Activated naive CD4-positive, alpha-beta T cell treated with Interleukin-2 at 50 U/mL for 16 hours (primary cell): ENCODE results near the gene CEP83.
"Not testable (repeated sequence)": the region's sequence is repeated elsewhere in the genome, so short reads cannot be mapped to it uniquely, and the experiment has no call there.

Experiments used
- DNase-seq: peaks from one replicate; pipeline ENCODE4 v3.0.0-alpha.2; 2020

CEP83 gene

DNA sequence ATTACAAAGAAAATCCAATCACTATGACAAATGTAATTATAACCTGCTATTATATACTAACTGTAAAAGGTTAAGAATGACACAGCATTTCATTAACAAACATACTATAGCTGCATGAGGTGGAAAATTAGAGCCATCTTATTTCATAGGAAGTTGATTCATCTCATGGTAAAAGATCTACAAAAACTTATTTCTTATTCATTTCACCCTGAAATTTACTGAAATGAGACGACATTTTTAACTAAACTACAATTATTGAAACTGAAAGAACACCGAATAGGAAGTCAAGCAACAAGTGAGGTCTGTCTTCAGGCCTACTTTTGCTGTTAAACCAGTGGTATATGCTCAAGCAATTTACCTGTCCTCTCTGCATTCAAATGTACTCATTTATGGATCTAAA lies 87.2 kb downstream of the CEP83 start:
- no peak for DNase-seq

DNA sequence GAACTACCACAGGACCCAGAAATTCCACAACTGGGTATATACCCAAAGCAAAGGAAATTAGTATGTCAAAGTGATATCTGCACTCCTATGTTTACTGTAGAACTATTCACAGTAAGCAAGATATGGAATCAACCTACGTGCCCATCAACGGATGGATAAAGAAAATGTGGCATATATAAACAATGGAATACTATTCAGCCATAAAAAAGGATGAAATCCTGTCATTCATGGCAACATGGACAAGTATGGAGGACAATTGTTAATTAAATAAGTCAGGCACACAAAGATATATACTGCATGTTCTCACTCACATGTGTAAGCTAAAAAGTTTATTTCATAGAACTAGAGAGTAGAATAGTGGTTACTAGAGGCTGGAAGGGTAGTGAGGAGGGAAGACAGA lies 97.0 kb downstream of the CEP83 start:
- no peak for DNase-seq

DNA sequence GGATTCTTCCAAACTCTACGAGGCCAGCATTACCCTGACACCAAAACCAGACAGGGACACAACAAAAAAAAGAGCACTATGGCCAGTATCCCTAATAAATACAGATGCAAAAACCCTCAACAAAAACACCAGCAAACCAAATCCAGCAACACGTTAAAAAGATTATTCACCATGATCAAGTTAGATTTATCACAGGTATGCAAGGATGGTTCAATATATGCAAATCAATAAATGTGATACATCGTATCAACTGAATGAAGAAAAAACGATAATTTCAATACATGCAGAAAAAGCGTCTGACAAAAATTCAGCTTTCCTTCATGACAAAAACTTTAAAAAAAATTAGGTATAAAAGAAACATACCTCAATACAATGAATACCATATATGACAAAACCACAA lies 99.9 kb downstream of the CEP83 start:
- DNase-seq, result no peak

DNA sequence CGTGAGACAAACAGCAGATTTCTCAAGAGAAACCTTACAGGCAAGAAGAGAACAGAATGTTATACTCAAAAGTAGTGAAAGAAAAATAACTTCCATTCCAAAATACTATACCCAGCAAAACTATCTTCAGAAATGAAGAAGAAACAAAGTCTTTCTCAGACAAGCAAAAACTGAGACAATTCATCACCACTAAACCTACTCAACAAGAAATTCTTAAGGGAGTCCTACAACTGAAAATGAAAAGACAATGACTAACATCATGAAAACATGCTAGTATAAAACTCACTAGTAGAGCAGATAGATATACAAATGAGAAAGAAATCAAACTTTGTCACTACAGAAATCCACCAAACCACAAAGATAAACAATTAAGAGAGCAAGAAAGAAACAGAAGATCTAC lies 106.5 kb downstream of the CEP83 start:
- no peak for DNase-seq

DNA sequence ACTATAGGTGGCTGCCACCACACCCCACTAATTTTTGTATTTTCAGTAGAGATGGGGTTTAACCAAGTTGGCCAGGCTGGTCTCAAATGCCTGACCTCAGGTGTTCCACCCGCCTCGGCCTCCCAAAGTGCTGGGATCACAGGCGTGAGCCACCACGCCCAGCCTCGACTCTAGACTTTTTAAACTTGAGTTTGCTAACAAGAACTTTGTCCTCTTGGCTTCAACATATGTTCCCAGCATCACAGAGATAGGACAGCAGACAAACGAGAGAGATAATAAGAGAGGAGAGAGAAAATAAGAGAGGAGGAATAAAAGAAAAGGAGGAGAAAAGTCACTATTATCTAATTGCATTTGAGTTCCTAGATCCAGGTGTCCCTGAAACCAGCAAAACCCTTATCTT lies 119.1 kb downstream of the CEP83 start:
- DNase-seq, result no peak

DNA sequence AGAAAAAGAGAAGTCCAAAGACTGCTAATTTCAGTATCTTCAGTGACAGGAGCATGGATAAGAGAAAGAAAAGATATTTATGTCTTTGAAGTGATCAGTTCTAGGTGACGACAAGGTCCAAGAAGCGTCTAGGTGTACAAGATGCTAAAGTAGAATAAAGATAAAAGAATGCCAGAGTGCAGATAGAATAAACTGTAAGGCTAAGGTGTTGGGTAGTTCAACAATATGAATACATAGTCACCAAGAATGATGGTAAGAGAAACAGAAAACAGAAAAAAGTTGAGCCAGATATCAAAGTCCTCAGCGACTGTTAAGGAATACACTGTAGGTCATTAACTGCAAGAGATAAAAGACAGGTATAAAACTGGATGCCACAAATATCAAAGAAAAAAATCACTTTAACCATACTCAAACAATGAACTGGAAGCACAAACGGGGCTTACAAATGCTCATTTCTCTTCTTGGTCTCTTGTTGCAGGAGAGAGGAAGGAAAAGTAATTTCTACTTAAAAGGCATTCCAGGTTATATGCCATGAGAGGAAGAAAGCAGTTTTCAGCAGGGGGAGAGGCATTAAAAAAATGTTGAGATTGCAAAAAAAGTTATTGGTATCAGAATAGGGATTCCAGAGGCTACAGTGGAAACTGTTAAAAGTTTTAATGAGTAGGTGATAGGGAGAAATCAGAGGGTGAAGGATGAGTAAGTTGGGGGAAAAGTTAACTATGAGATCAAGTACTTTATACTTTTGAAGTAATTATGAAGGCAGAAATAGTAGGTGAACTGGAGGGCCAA lies 121.5 kb downstream of the CEP83 start:
- DNase-seq, result no peak

DNA sequence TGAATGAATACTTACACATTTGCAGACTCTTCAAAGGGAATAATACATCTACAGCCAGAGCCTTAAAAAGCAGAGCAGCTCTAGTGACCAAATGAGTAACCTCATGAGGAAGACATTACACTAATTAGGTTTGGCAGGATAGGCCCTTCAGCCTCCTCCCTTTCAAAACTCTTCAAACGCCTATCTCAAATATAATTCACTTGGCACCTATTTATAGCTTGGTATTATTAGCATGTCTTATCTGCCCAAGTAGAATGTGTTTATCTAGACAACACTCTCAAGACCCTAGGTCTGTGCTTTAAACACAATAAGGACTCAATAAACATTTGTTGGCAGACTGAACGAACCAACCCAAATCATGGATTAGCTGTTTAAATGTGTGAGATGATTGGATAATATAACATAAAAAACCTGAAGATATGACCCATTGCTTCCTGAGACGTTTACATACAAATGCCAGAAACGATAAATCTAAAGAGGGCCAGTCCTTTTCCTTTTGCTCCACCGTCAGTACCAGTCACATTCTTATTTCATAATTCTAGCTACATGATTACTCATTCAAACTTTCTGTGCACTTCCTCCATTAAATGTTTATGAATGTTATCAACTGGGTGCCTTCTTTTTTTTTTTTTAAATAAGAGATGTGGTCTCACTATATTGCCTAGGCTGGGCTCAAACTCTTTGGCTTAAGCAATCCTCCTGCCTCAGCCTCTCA lies 123.3 kb downstream of the CEP83 start:
- no peak for DNase-seq

DNA sequence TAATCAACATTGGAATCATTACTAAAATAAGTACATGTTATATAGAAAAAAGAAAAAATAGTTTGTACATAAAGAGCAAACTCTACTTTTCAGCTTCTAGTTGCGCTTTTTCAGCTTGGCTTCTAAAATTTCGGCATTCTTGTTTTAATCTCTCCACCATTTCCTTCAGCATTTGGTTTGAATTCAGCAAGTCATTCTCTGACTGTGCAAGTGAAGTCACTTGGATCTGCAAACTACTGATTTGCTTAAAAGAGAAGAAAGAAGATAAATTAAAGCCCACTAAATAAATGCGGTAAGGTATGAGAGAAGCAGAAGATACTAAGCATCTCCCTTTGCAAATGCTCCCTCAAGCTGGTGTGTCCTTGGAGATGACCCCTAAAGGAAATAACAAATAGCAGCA lies 126.3 kb downstream of the CEP83 start:
- DNase-seq, result no peak

DNA sequence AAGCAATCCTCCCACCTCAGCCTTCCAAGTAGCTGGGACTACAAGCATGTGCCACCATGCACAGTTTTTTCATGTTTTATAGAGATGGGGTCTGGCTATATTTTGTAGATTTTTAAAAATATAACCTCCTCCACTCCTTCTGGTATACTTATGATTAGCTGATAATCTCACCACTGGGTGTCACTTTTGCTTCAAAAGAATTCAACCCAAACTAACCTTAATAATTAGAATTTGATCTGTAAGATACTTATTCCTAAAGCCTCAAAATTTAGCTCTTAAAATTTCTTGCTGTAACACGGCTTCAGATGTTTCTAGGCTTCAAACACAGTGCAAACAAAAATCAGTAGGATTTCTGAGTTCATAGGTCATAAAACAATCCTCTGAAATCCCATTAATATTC lies 130.3 kb downstream of the CEP83 start:
- no peak for DNase-seq

DNA sequence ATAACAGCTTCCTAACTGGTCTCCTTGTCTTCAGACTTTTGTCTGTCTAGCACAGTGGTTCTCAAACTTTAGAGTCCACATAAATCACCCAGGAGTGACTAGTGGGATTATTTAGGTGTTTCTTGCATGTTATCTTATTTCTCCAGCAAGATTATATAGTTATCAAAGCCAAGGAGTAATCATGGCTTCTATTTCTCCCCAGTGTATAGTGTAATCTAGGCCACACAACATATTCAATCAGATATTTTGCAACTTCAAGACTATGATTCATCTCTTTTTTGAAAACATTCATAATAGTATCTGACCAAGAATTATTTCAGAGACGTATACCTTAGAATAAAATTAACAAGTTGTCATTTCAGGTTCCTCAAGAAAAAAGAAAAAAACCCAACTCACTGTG lies 131.9 kb downstream of the CEP83 start:
- no peak for DNase-seq

DNA sequence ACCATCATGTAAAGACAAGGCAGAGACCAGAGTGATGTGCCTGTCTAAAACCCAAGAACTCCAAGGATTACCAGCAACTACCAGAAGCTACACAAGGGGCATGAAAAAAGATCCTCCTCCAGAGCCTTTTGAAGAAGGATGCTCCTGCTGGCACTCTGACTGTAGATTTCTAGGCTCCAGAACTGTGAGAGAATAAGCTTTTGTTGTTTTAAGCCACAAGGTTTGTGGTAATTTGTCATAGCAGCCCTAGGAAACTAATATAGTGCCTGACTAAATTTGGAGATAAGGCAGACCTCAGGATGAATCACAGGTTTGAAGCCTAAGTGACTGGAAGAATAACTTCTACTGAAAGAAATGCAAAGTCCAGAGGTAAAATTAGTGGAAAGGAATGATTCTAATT lies 132.9 kb downstream of the CEP83 start:
- DNase-seq, result no peak

DNA sequence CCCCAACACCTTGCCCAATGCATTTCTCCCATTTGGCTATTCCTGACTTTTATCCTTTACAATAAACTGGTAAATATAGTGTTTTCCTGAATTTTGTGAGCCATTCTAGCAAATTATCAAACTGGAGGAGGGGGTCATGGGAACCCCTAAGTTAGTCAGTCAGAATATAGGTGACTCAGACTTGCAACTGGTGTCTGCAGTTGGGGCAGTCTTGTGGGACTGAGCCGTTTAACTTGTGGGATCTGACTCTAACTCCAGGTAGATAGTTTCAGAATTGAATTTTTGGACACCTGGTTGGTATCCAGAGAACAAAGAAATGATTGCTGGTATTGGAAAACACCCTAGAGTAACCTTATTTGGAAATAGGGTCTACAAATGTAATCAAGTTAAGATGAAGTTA lies 133.4 kb downstream of the CEP83 start:
- DNase-seq, result no peak

DNA sequence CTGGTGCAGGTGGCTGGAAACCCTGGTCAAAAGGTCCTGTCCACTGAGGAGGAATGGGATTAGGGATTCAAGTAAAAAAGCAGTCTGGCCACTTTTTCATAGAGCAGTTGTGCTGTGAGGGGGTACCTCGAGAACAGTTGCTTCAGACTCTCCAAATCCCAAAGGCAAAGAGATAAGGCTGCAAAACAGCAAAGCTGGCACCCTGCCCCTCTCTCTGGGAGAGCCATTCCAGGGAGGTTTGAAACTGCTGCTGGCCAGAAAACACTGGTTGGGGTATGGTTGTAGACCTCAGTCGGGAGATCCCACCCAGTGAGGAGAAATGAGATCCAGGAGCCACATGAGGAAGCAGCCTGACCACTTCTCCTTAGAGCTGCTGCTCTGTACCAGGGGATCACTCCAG lies 137.3 kb downstream of the CEP83 start:
- DNase-seq, result no peak

DNA sequence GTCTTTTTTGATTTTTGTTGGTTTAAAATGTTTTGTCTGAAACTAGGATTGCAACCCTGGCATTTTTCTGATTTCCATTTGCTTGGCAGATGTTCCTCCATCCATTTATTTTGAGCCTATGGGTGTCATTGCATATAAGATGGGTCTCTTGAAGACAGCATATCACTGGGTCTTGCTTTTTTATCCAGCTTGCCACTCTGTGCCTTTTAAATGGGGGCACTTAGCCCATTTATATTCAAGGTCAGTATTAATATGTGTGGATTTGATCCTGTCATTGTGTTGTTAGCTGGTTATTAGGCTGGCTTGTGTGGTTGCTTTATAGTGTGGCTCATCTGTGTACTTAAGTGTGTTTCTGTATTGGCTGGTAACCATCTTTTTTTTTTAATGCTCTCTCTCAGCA lies 139.6 kb downstream of the CEP83 start:
- DNase-seq, result no peak

DNA sequence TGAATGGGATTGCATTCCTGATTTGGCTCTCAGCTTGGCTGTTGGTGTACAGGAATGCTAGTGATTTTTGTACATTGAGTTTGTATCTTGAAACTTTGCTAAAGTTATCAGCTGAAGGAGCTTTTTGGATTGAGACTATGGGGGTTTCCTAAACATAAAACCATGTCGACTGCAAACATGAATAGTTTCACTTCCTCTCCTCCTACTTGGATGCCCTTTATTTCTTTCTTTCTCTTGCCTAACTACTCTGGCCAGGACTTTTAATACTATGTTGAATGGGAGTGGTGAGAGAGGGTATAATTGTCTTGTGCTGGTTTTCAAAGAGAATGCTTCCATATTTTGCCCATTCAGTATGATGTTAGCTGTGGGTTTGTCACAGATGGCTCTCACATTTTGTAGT lies 141.5 kb downstream of the CEP83 start:
- no peak for DNase-seq

DNA sequence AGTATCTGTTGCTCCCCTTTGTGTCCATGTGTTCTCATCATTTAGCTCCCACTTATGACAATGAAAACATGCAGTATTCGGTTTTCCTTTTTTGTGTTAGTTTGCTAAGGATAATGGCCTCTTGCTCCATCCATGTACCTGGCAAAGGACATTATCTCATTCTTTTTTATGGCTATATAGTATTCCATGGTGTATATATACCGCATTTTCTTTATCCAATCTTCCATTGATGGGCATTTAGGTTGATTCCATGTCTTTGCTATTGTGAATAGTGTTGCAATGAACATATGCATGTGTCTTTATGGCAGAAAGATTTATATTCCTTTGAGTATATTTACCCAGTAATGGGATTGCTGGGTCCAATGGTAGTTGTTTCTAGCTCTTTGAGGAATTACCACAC lies 143.1 kb downstream of the CEP83 start:
- DNase-seq, result not testable (repeated sequence)

DNA sequence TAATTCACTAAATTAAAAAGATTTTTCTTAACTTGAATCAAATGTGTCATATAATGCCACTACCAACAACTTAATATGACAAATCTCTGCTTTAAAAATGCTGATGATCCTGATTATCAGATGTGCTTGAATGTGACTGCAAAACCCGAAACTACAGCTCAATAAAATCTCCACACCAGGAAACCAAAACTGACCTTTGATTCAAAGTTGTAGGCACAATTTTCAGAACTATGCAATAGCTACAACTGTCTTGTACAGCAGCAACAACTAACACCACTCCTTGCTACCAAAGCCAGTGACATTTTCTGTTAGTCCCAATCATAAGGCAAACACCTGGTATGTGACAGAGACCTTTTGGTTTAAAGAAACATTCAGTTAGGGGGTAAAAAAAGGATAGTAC lies 147.3 kb downstream of the CEP83 start:
- no peak for DNase-seq

DNA sequence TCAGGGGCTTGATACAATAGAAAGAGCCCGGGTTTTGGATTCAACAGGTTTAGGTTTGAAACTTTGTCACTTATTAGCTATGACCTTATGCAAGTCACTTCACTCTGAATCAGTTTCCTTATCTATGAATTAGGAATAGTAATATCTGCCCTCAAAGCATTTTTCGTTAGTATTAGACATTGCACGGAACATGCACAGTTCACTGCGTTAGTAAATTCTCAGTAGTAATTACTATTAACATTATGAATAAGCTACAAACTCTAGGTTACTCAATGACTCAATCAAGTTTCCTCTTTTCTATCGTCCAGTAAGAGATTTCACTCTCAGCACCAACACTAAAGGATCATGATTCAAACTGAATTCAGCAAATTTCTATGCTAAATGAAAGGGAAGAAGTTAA lies 150.3 kb downstream of the CEP83 start:
- DNase-seq, result no peak

DNA sequence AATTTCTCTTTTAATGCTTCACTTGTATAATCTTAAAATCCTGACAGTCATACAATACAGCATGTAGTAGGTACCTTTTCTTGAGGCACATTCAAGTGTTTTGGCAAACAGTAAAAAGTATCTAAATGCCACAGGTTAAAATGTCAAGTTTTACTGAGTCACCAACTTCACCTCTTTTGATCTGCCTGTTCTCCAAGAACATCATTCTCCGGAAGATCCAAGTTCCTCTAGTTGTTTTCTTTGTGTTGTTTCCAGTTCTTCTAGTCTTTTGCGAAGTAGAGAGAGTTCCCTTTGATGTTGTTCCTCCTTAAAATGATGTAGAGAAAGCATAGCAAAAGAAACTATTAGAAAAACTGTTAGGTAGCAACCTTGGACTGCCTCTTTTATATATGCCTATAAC lies 151.1 kb downstream of the CEP83 start:
- DNase-seq, result no peak

DNA sequence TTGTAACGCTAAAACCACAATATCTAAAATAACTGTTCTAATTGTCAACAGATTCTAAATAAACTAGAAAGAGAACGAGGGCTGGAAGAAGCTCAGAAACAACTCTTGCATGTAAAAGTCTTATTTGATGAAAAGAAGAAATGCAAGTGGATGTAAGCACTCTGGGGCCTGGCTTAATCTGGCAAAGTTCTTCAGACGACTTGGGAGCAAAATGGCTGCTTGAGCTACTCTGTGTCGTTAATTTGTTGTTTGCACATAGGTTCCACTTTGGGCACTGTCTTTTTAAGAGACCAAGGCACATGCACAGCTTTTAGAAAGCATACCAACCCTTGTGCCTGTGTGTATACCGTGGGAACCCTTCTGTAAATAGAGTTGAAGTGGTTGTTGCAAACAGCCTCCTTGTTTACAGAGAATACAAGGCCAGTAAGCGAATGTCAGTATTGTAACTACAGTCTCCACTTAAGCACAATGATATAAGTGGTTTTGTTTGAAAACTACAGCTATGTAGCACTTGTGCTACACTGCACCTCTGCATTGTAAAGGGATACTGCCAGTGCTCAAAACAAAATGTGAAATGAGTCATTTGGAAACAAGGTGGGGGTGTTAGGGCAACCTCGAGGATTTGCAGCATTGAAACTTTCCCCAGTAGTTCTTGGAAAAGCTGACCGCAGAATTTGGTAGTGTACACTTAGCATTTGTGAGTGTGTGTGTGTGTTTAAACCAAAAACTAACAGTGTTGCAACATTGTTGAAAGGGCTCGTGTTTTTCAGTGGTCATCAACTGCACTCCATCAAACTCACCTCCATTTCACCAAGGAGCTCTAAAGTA lies 154.3 kb downstream of the CEP83 start:
- DNase-seq, result peak; percentile 46

DNA sequence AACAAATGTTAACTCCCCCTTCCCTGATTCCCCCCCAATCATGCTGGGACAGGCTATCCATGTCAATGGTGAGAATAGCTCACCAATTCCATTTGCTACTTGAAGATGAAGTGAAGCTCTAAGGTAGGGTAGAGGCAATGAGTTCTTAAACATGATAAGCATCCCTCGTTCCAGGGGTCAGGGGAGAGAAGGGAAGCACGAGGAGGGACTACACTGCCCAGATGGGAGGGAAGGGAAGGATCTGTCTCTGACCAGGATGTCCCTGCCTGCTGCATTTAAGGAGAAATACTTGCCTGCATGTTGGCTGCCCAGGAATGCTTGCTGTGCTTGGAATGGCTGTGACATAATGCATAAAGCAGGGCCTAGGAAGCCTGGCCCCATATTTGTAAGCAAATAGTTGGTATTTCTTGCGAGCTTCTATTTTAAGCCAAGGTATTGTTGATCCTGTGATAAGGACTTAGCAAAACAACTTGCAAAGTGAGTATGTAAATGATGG lies 155.1 kb downstream of the CEP83 start:
- DNase-seq, result no peak

DNA sequence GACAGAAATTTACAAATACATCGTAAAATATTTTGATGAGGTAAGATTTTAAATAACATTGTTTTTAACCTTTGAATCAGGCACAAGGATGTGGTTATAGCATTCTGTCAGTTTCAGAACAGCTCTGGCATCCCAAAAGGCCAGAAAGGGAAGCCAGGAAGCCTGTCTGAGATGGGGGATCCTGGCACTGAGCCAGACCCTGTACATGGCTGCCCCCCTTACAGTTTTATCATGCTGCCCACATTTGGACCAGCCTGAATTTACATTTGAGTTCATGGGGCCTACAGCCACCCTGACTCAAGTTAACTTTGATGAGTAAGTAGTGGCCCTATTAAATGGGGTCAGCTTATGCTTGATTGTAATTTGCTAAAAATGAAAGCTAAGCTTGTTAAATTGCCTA lies 155.7 kb downstream of the CEP83 start:
- DNase-seq, result no peak

DNA sequence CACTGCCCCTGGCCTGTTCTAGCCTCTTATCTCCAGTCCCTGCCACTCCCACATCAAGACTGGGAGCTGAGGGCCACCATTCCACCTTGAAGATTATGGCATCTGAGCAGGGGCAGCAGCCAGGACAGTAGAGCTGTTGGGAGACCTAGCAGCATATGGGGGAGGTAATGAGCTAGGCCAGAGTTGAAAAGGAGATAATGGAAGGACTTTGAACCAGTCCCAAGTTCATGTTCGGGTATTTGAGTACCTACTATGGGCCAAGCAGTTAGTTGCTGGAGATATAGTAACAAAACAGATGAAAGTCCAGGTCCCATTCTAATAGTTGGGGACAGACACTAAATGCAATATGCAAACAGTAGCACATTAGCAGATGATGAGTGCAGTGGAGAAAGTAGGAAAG lies 159.8 kb downstream of the CEP83 start:
- no peak for DNase-seq
